ENCODE data around the gene ATP9A.
A peak's percentile ranks its signal among the peaks of the same experiment; 100 is the strongest.

ATP9A gene

DNA sequence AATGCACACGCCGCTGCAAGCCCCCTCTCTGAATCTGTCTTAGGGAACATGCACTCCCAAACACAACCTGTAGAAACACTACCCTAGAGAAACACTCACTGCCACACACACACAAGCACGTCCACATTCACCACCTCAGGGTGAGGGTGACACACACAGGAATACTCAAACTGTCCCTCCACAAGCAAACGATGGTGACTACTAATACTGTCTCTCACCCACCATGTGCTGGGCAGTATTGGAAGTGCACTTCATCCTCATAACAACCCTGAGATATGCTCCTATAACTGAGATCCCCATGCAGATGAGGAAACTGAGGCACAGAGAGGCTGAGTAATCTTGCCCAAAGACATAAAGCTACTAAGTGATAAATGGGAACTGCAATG lies 55.0 kb downstream of the ATP9A start:
- no peak for DNase-seq (ENCODE audit: low read depth)
- TF ChIP-seq, protein P1, sequence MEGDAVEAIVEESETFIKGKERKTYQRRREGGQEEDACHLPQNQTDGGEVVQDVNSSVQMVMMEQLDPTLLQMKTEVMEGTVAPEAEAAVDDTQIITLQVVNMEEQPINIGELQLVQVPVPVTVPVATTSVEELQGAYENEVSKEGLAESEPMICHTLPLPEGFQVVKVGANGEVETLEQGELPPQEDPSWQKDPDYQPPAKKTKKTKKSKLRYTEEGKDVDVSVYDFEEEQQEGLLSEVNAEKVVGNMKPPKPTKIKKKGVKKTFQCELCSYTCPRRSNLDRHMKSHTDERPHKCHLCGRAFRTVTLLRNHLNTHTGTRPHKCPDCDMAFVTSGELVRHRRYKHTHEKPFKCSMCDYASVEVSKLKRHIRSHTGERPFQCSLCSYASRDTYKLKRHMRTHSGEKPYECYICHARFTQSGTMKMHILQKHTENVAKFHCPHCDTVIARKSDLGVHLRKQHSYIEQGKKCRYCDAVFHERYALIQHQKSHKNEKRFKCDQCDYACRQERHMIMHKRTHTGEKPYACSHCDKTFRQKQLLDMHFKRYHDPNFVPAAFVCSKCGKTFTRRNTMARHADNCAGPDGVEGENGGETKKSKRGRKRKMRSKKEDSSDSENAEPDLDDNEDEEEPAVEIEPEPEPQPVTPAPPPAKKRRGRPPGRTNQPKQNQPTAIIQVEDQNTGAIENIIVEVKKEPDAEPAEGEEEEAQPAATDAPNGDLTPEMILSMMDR (IDR thresholded peaks at IDR 0.05; ENCODE audit: control insufficient read depth, extremely low read depth, insufficient read depth) = no peak
- H3K4me3 ChIP-seq (ENCODE audit: low read depth, low read length) = no peak overlapping the region

DNA sequence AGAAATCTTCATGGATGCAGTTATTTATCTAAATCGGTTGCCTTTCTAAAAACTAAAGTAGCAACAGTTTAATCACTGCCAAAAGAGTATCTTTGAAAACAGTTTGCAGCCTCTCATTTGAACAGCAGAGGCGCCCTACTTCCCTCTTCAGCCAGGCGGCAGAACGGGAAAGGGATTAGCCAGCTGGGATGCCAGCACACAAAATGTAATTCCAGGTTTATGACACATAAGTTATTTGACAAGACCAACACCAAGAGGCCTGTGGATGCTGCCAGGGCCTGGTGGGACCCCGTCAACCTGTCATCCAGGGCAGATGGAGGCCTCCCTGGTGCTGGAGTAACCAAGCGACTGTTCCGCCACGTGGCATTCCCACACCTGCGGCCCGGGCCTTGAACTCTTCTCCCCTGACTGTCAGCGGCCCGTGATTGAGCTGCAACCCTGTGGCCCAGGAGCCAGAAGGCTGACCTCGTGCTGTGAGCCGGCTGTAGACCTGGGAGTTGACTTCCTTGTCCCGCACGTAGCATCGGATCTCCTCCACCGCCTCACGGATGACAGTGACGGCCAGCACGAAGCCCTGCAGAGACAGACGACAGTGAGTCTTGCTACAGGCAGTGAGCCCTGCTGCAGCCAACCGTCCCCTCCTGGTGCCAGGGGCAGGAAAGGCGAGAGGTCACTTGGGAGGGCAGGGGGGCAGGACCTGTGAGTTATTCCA lies 55.5 kb downstream of the ATP9A start:
- DNase-seq (ENCODE audit: low read depth) = no peak
- no peak overlapping the region for H3K4me3 ChIP-seq (ENCODE audit: low read depth, low read length)
- TF ChIP-seq, protein P1 (IDR thresholded peaks at IDR 0.05; ENCODE audit: control insufficient read depth, extremely low read depth, insufficient read depth) = 0 out of 2 replicates have a peak, but pooled peaks have one; percentile 6

DNA sequence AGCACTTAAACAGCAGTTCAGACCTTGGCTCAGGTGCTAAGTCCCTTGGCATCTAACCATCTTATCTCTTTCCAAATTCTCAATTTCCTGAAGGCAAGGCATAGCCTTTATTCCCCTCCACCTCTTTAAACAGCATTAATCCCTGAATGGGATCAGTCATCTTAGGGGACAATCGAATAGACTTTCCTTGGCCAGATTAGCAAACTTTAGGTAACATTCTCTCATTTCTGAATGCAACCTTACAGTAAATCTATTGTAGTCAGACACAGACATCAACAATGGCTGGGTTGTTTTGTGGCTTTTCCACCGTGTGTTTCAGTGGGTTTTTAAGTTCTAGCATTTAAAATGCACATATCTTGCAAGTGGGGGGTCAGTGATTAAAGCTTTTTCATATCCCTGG lies 56.8 kb downstream of the ATP9A start:
- TF ChIP-seq, protein P1 (IDR thresholded peaks at IDR 0.05; ENCODE audit: control insufficient read depth, extremely low read depth, insufficient read depth) = no peak
- DNase-seq (ENCODE audit: low read depth) = no peak
- no peak overlapping the region for H3K4me3 ChIP-seq (ENCODE audit: low read depth, low read length)

DNA sequence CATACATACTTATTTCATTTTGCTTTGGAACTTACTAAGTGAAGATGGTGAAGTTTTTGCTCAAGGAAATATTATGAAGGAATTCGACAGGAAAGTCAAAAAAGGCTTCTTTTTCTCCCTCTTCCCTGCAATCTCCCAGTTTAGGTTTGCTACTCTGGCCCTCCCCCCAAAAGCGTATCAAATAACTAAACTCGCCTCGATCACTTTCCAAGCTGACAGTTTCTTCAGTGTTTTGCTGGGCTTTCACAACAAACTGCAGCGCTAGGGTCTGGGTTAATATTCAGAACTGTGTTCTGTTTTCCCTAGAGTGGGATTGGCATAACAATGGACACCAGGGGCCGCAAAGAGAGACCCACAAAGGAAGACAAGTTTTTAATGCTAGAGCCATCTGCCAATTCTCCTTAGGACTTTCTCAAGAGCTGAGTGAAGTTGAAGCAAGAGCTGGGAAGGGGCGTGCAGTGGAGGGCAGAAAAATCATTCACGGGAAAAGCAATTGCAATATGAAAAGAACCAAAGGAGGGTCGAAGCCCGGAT lies 57.8 kb downstream of the ATP9A start:
- no peak for DNase-seq (ENCODE audit: low read depth)
- TF ChIP-seq, protein P1 (IDR thresholded peaks at IDR 0.05; ENCODE audit: control insufficient read depth, extremely low read depth, insufficient read depth) = no peak
- H3K4me3 ChIP-seq (ENCODE audit: low read depth, low read length) = no peak overlapping the region

DNA sequence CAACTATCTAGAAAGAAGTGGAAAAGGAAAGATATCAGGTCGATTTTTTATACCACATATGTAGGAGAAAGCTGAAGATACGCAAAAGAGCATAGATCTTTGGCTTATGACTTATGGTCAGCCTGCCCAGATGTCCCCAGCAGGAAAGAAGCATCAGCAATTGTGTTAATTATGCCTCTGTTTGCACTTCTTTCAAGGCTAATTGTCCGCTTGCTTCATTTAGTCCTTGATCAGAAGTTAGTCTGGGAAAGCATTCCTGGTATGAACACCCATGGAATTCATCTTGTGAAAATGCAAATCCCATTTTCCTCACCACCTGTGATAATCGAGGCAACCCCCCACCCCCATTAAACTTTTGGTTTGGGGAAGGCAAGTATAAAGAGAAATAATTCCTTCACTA lies 62.8 kb downstream of the ATP9A start:
- no peak overlapping the region for H3K4me3 ChIP-seq (ENCODE audit: low read depth, low read length)
- TF ChIP-seq, protein P1 (IDR thresholded peaks at IDR 0.05; ENCODE audit: control insufficient read depth, extremely low read depth, insufficient read depth) = no peak
- DNase-seq (ENCODE audit: low read depth) = no peak

GRCh38 chr20:51703400-51704287 lies 64.5 kb downstream of the ATP9A start:
- TF ChIP-seq, protein P1 (IDR thresholded peaks at IDR 0.05; ENCODE audit: control insufficient read depth, extremely low read depth, insufficient read depth) = no peak
- H3K4me3 ChIP-seq (ENCODE audit: low read depth, low read length) = no peak overlapping the region
- DNase-seq (ENCODE audit: low read depth) = no peak

All from LNCaP clone FGC (cell line).